IPS-20b (cell line): Measurements from ENCODE around the gene ORM1.

Source experiments
- H3K27ac ChIP-seq: one replicate; pipeline ENCODE4 v1.5.1; 2013; ENCODE audit warnings: low read length
- H3K27me3 ChIP-seq: 2 replicates; pipeline ENCODE4 v1.6.1; 2013; ENCODE audit warnings: mild to moderate bottlenecking, low read length, inconsistent platforms; ENCODE audit not compliant: insufficient read depth
- H3K36me3 ChIP-seq: 2 replicates; pipeline ENCODE4 v1.6.1; 2013; ENCODE audit warnings: low read depth, mild to moderate bottlenecking, inconsistent platforms, low read length, moderate library complexity; ENCODE audit not compliant: insufficient read depth
- H3K4me1 ChIP-seq: 2 replicates; pipeline ENCODE4 v1.6.1; 2013; ENCODE audit warnings: mild to moderate bottlenecking, control low read depth, inconsistent platforms, low read length, moderate library complexity; ENCODE audit not compliant: insufficient read depth
- H3K4me3 ChIP-seq: 2 replicates; pipeline ENCODE4 v1.5.1; 2013; ENCODE audit warnings: mild to moderate bottlenecking, low read length, inconsistent platforms
- H3K9ac ChIP-seq: 2 replicates; pipeline ENCODE4 v1.6.1; 2013; ENCODE audit warnings: low read depth, mild to moderate bottlenecking, inconsistent platforms, low read length, moderate library complexity
- H3K9me3 ChIP-seq: 2 replicates; pipeline ENCODE4 v1.6.1; 2013; ENCODE audit warnings: mild to moderate bottlenecking, low read depth, low read length, inconsistent platforms; ENCODE audit not compliant: insufficient read depth

The ORM1 gene

GRCh38 chr9:114343471-114344187, 20.7 kb downstream of the ORM1 start:
- Histone ChIP-seq H3K36me3 (peaks cover 84% of the 10 kb centered on the region), H3K27me3 (no peaks in the 10 kb centered on the region), H3K9ac (no peak overlapping the region), H3K4me3 (no peak overlapping the region), H3K9me3 (no peaks in the 10 kb centered on the region), H3K4me1 (peaks cover 3% of the 10 kb centered on the region; the same call in 1 of the 2 replicates), H3K27ac (no peak overlapping the region)

DNA sequence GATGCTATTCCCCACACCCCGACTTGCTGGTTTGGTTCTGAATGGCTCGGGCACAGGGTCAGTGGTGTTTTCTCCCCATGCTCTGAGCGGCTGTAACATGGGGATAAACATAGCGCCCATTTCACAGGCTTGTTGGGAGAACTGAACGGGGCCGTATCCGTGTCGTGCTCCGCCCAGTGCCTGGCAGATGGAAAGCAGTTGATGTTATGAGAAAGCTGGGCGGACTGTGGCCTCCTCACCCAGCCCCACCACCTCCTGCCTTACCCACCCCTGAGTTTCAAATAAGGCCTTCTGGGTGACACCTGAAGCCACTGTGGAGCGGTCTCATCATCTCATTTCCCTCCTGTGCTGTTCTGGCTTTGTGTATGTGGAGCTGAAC, 21.3 kb downstream of the ORM1 start:
- Histone ChIP-seq H3K9ac (no peak overlapping the region), H3K36me3 (peaks cover 83% of the 10 kb centered on the region), H3K27ac (no peak overlapping the region), H3K4me1 (peaks cover 6% of the 10 kb centered on the region), H3K9me3 (no peaks in the 10 kb centered on the region), H3K4me3 (no peak overlapping the region), H3K27me3 (no peaks in the 10 kb centered on the region)

- H3K9ac ChIP-seq = no peak overlapping the region
- no peak overlapping the region for H3K27ac ChIP-seq
- H3K9me3 ChIP-seq = no peaks in the 10 kb centered on the region
- no peak overlapping the region for H3K4me3 ChIP-seq
- peaks cover 11% of the 10 kb centered on the region for H3K4me1 ChIP-seq
- peaks cover 83% of the 10 kb centered on the region for H3K36me3 ChIP-seq
- H3K27me3 ChIP-seq = no peaks in the 10 kb centered on the region
These were observed 21.8 kb downstream of the ORM1 start for GRCh38 chr9:114344692-114345091.

DNA sequence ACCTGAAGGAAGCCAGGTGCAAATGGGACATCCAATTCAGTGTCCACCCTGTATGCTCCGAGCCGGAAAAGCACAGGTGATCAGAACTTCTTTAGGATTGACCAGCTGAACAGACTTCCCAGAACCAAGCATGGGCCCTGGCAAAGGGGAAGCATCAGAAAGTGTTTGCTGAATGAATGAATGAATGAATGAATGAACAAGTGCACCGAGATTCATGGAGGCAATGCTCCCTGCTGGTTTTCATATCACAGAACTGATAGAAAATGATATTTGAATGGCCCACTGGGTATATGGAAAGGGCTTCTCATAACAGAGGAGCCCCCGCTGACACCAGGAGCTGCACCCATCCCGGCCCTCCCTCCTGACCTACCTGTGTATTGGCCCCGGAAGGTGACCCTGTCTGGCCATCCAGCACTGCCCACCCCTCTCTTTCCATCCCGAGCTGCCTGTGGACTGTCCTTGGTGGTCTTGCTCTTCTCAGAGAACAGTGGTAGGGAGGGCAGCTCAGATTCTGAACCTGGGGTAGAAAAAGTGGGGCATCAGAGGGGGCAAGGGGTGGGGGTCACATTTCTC, 22.7 kb downstream of the ORM1 start:
- no peak overlapping the region for H3K27ac ChIP-seq
- peaks cover 12% of the 10 kb centered on the region for H3K4me1 ChIP-seq
- no peaks in the 10 kb centered on the region for H3K9me3 ChIP-seq
- peaks cover 85% of the 10 kb centered on the region for H3K36me3 ChIP-seq
- H3K9ac ChIP-seq = no peak overlapping the region
- H3K4me3 ChIP-seq = no peak overlapping the region
- H3K27me3 ChIP-seq = no peaks in the 10 kb centered on the region

DNA sequence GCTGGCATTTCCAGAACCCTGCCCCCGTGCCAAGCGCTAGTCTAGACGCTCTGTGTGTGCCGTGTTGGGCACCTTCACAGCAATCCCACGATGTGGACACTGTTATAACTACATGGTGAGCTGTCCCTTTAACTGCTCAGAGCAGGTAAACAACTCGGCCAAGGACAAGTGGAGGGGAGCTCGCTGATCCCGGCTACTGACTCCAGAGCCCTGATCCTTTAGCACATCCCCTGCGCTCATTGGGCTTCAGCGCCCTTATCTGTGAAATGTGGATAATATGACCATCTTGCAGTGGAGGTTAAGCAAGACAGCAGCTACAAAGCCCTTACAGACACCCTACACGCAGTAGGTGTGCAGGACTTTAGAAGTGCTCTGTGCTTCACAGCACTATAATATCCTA, 23.2 kb downstream of the ORM1 start:
- no peak overlapping the region for H3K27ac ChIP-seq
- H3K36me3 ChIP-seq = peaks cover 81% of the 10 kb centered on the region
- peaks cover 12% of the 10 kb centered on the region for H3K4me1 ChIP-seq
- no peaks in the 10 kb centered on the region for H3K9me3 ChIP-seq
- H3K9ac ChIP-seq = no peak overlapping the region
- no peak overlapping the region for H3K4me3 ChIP-seq
- no peaks in the 10 kb centered on the region for H3K27me3 ChIP-seq

DNA sequence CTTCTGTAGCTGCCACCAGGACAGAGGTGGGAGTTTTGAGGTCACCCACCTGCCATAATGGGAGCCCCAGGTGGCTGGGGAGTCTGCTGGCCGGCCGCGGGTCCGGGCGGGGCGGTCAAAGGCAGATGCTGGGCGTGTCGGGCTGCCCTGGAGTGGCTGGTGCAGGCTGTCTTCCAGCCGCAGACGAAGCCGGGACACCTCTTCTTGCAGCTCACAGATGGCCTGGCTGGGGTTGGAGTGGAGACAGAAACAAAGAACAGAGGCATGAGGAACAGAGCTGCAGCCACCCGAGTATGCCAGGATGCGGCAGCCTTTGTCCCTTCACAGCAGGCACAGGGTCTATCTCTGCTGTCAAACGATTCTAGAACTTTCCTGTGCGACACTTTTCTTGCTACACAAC, 24.8 kb downstream of the ORM1 start:
- Histone ChIP-seq H3K27ac (no peak overlapping the region), H3K4me3 (no peak overlapping the region), H3K9me3 (no peaks in the 10 kb centered on the region), H3K4me1 (peaks cover 12% of the 10 kb centered on the region), H3K9ac (no peak overlapping the region), H3K27me3 (no peaks in the 10 kb centered on the region), H3K36me3 (peaks cover 73% of the 10 kb centered on the region)

DNA sequence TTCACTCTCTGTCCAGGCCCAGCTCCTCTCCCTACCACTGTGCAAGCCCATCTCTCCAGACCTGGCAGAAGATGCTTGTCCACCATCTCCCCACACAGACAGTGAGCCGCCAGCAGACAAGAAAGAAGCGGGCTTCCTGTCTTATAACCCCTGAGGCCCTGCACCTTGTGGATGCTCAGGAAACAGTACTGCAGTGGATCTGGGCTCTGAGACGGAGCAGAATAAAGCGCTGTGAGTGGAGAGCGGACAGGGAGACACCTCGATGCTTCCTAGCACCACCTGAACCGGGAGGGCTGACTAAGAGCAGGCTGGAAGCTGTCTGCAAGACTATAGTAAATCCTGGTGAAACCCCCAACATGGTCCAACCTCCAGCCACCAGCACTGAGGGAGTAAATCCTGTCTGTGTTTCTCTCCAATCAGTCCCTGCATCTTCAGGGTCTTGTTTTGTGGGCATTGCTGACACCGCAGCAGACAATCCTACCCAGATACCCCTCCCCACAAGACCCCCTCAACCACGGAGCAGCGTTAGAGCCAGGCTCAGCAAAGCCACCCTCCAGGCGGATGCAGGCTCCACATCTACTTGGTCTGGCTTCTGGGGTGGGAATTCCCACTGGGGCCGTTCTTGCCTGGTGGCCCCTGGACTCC, 25.5 kb downstream of the ORM1 start:
- H3K27ac ChIP-seq = no peak overlapping the region
- no peaks in the 10 kb centered on the region for H3K27me3 ChIP-seq
- H3K9ac ChIP-seq = 0 out of 2 replicates have a peak overlapping the region, but pooled peaks have one; percentile 10
- peaks cover 71% of the 10 kb centered on the region for H3K36me3 ChIP-seq
- no peak overlapping the region for H3K4me3 ChIP-seq
- peaks cover 12% of the 10 kb centered on the region for H3K4me1 ChIP-seq
- H3K9me3 ChIP-seq = no peaks in the 10 kb centered on the region

DNA sequence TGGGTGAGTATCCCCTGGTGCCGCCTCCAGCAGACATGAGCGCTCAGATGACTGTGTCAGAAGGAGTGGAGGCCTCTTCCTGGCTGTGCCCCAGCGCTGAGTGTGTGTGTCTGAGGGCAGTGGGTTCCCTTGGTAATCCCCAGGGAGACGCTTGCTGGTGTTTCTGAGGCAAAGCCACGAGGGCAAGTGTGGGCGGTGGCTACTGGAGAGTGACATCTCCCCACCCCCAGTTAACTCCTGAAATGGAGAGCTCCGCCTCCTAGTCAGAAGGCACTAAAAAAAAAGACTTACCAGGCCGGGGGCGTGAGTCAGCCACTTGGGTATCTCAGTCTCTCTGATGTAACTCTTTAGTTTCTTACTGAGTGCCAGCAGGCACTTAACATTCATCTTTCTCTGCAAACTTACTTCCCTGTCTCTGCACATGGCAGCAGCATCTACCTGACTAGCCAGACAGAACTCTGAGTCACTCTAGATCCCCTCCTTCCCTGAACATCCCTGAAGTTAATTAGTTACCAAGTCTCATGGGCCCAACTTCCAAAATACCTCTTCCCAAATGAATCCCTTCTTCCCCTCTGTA, 26.1 kb downstream of the ORM1 start:
- peaks cover 12% of the 10 kb centered on the region for H3K4me1 ChIP-seq
- H3K27me3 ChIP-seq = no peaks in the 10 kb centered on the region
- H3K9me3 ChIP-seq = no peaks in the 10 kb centered on the region
- H3K4me3 ChIP-seq = no peak overlapping the region
- H3K27ac ChIP-seq = peak overlapping the region; percentile 48
- peaks cover 69% of the 10 kb centered on the region for H3K36me3 ChIP-seq
- peak overlapping the region; percentile 50; the same call in 1 of the 2 replicates for H3K9ac ChIP-seq

DNA sequence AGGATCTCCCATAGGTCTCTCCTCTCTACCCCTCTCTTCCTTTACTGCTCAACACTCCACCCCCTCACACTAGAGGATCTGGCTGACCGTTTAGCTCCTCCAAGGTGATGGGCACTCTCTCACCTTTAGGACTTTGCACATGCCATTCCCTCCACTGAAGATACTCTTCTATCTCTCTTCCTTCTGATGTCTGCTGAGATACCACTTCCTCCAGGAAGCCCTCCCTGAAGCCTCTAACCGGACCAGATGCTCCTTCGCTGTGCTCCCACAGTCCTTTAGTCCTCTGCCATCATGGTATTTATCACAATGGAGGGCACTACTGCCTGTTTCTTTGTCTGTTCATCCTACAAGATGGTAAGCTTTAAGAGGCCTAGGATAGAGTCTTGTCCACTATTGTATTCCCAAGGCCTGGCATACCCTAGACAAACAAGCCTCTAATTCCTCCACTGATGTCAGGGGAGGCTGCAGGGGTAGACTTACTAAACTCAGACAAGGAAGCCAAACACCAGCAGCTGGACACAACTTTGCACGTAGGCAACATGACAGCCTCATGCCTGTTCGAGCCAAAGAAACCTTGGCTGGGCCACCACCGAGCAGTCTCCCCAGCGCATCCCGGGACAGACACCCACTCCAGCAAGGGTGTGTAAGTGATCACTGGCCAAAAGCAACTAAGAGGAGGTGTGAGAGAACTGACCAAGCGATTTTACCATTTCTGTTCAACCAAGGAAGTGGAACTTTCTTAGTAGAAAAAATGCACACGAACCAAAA, 27.0 kb downstream of the ORM1 start:
- Histone ChIP-seq H3K27ac (peak overlapping the region; percentile 48), H3K9me3 (no peaks in the 10 kb centered on the region), H3K4me1 (peaks cover 12% of the 10 kb centered on the region), H3K4me3 (no peak overlapping the region), H3K36me3 (peaks cover 62% of the 10 kb centered on the region), H3K27me3 (no peaks in the 10 kb centered on the region), H3K9ac (peak overlapping the region; percentile 50; the same call in 1 of the 2 replicates)

- Histone ChIP-seq H3K27ac (no peak overlapping the region), H3K4me3 (no peak overlapping the region), H3K4me1 (peaks cover 12% of the 10 kb centered on the region), H3K36me3 (peaks cover 60% of the 10 kb centered on the region), H3K9me3 (no peaks in the 10 kb centered on the region), H3K9ac (no peak overlapping the region), H3K27me3 (no peaks in the 10 kb centered on the region)
These were observed 27.9 kb downstream of the ORM1 start for GRCh38 chr9:114350636-114351401.

DNA sequence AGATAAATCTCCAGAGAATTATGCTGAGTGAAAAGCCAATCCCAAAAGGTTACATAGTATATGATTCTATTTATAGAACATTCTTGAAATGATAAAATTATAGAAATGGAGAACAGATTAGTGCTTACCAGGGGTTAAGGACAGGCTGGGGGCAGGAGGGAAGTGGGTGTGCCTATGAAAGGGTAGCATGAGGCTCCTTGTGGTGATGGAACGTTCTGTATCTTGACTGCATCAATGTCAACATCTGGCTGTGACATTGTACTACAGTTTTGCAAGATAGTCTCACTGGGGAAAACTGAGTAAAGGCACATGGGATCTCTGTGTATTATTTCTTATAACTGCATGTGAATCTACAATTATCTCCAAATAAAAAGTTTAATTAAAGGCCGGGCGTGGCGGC, 29.0 kb downstream of the ORM1 start:
- Histone ChIP-seq H3K9me3 (no peaks in the 10 kb centered on the region), H3K27ac (no peak overlapping the region), H3K36me3 (peaks cover 60% of the 10 kb centered on the region), H3K4me3 (no peak overlapping the region), H3K4me1 (peaks cover 12% of the 10 kb centered on the region), H3K9ac (no peak overlapping the region), H3K27me3 (no peaks in the 10 kb centered on the region)
